ENCODE results near the gene PRKAG3. TPM values are rescaled to one million over a fixed set of nuclear protein-coding genes. Genes with fewer than 3 reads are reported as not detected.

Gene PRKAG3
- total RNA-seq, 1 experiment from 2014 or later: not detected

- H3K4me1 Mint-ChIP-seq (ENCODE audit: low read depth, unreplicated experiment): peaks cover 28% of the 10 kb centered on the region
- intact Hi-C loops (cut with micrococcal nuclease; ENCODE audit: unreplicated experiment): no loop called here
- no peaks in the 10 kb centered on the region for H3K36me3 Mint-ChIP-seq (ENCODE audit: insufficient read depth, unreplicated experiment)
- H3K9me3 Mint-ChIP-seq (ENCODE audit: low read depth, unreplicated experiment): no peaks in the 10 kb centered on the region
- TF ChIP-seq, protein P1, sequence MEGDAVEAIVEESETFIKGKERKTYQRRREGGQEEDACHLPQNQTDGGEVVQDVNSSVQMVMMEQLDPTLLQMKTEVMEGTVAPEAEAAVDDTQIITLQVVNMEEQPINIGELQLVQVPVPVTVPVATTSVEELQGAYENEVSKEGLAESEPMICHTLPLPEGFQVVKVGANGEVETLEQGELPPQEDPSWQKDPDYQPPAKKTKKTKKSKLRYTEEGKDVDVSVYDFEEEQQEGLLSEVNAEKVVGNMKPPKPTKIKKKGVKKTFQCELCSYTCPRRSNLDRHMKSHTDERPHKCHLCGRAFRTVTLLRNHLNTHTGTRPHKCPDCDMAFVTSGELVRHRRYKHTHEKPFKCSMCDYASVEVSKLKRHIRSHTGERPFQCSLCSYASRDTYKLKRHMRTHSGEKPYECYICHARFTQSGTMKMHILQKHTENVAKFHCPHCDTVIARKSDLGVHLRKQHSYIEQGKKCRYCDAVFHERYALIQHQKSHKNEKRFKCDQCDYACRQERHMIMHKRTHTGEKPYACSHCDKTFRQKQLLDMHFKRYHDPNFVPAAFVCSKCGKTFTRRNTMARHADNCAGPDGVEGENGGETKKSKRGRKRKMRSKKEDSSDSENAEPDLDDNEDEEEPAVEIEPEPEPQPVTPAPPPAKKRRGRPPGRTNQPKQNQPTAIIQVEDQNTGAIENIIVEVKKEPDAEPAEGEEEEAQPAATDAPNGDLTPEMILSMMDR (IDR thresholded peaks at IDR 0.05; ENCODE audit: unreplicated experiment): no peak
- CTCF ChIA-PET: no interaction called here
- peaks cover 100% of the 10 kb centered on the region for H3K27me3 Mint-ChIP-seq (ENCODE audit: unreplicated experiment)
- H3K27ac Mint-ChIP-seq (ENCODE audit: unreplicated experiment): no peak overlapping the region
- no peak overlapping the region for H3K4me3 Mint-ChIP-seq (ENCODE audit: low read depth, unreplicated experiment)
- no peak for DNase-seq
- BruUV-seq (replicated peaks): no TSS peak
Measured at GRCh38 chr2:218860950-218861381, 29.4 kb upstream of the PRKAG3 start.

DNA sequence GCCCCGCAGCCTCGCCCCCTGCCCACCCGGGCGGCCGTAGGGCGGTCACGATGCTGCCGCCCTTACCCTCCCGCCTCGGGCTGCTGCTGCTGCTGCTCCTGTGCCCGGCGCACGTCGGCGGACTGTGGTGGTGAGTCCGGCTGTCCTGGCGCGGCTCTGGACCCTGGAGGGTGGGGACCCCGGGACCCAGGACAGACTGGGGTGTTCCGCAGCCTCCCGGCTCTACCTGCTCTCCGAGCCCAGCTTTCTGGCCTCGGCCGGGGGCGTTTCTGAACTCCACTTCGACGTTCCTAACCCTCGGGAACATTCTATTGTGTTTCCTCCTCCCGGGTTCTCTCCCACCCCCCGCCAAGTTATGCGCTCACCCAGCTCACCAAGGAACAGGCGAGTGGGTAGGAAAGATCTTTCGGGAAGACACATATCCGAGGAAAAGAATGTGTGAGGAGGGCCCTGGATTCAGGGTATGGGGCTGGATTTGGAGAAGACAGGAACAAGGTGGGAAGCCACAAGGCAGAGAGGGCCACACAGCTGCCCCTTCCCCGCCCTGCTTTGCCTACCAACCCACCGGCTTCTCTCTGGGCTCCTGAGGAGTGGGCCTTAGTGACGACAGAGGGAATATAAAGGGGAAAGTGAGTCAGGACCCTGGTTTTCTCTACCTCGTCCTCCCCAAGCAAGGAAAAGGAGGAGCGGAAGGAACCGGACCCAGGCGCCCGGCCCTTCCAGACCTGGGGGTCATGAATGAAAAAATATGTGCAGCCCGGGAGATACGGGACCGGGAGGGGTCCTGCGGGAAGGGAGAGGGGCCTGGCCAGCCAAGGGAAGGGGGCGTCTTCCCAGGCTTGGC, 28.6 kb upstream of the PRKAG3 start:
- BruUV-seq (replicated peaks): no TSS peak
- TF ChIP-seq, protein P1 (IDR thresholded peaks at IDR 0.05; ENCODE audit: unreplicated experiment): no peak
- CTCF ChIA-PET: no interaction called here
- intact Hi-C loops (cut with micrococcal nuclease; ENCODE audit: unreplicated experiment): loop anchor here (10.0 kb wide), 1 partner anchor 125 kb away; the partner anchor contains the start of gene FEV
- no peak overlapping the region for H3K27ac Mint-ChIP-seq (ENCODE audit: unreplicated experiment)
- H3K36me3 Mint-ChIP-seq (ENCODE audit: insufficient read depth, unreplicated experiment): no peaks in the 10 kb centered on the region
- H3K27me3 Mint-ChIP-seq (ENCODE audit: unreplicated experiment): peaks cover 100% of the 10 kb centered on the region
- peaks cover 28% of the 10 kb centered on the region for H3K4me1 Mint-ChIP-seq (ENCODE audit: low read depth, unreplicated experiment)
- H3K9me3 Mint-ChIP-seq (ENCODE audit: low read depth, unreplicated experiment): no peaks in the 10 kb centered on the region
- peak overlapping the region; percentile 68 for H3K4me3 Mint-ChIP-seq (ENCODE audit: low read depth, unreplicated experiment)
- DNase-seq: no peak

GRCh38 chr2:218859556-218859987, 28.0 kb upstream of the PRKAG3 start, which contains the start of gene WNT6:
Gene WNT6, plus strand, starts transcription at chr2:218859805. Its CDS starts 233 bp downstream, at chr2:218860038.
- TF ChIP-seq, protein P1 (IDR thresholded peaks at IDR 0.05; ENCODE audit: unreplicated experiment): no peak
- BruUV-seq (replicated peaks): no TSS peak
- DNase-seq: no peak
- H3K4me1 Mint-ChIP-seq (ENCODE audit: low read depth, unreplicated experiment): peaks cover 28% of the 10 kb centered on the region
- no peaks in the 10 kb centered on the region for H3K36me3 Mint-ChIP-seq (ENCODE audit: insufficient read depth, unreplicated experiment)
- H3K27me3 Mint-ChIP-seq (ENCODE audit: unreplicated experiment): peaks cover 100% of the 10 kb centered on the region
- intact Hi-C loops (cut with micrococcal nuclease; ENCODE audit: unreplicated experiment): loop anchor here (10.0 kb wide), 1 partner anchor 125 kb away; the partner anchor contains the start of gene FEV
- CTCF ChIA-PET: interaction anchor here (0.6 kb wide), 1 partner anchor 45 kb away, joined by 5 read pairs; no protein-coding TSS in a partner anchor
- H3K27ac Mint-ChIP-seq (ENCODE audit: unreplicated experiment): no peak within 1 kb of the TSS
- H3K4me3 Mint-ChIP-seq (ENCODE audit: low read depth, unreplicated experiment): peak within 1 kb of the TSS; percentile 68
- no peaks in the 10 kb centered on the region for H3K9me3 Mint-ChIP-seq (ENCODE audit: low read depth, unreplicated experiment)

DNA sequence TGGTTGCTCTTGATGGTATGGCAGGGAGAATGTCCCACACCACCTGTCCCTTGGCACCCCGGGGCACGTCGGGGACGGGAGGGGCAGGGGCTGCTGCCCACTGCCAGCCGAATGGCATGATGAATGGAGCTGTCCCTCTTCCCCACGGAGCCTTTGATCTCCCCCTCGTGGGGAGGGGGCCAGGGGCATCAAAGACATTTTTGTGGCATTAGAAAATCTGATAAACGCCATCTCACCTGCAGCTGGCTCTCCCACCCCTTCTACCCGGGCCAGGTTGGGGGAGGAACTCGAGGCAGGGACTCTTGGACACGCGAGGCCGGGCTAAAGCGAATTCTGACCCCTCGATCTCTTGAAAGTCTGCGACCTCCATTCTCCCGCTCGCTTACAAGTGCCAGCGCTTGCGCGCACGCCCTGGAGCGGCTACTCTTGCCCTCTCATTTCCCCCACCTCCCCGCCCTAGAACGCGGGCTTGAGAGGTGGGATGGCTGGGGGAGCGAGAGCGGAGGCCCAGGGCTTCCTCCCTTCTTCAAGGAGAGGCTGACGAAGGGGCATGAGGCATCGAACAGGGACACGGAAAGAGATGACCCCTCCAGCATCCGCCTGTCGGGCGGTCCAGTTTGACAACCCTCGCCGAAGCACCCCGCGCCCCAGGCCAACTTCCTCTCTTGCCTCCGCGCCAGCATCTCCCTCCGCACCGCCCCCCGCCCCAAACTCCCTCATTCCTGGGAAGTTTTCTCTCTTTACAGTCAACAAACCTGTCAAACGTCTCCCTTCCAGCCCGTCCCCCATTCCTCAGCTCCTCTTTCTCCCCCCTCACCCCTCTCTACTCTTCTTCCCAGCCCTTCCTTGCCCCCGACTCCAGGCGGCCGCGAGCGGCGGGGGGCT, 27.3 kb upstream of the PRKAG3 start:
- Mint-ChIP-seq H3K36me3 (ENCODE audit: insufficient read depth, unreplicated experiment) (no peaks in the 10 kb centered on the region), H3K27me3 (ENCODE audit: unreplicated experiment) (peaks cover 100% of the 10 kb centered on the region), H3K27ac (ENCODE audit: unreplicated experiment) (no peak overlapping the region), H3K9me3 (ENCODE audit: low read depth, unreplicated experiment) (no peaks in the 10 kb centered on the region), H3K4me1 (ENCODE audit: low read depth, unreplicated experiment) (peaks cover 28% of the 10 kb centered on the region), H3K4me3 (ENCODE audit: low read depth, unreplicated experiment) (peak overlapping the region; percentile 41)
- CTCF ChIA-PET: interaction anchor here (0.6 kb wide), 1 partner anchor 44 kb away, joined by 5 read pairs; no protein-coding TSS in a partner anchor
- no peak for DNase-seq
- intact Hi-C loops (cut with micrococcal nuclease; ENCODE audit: unreplicated experiment): loop anchor here (10.0 kb wide), 1 partner anchor 126 kb away; the partner anchor contains the start of gene FEV
- no TSS peak for BruUV-seq (replicated peaks)
- TF ChIP-seq, protein P1 (IDR thresholded peaks at IDR 0.05; ENCODE audit: unreplicated experiment): no peak
